ENCODE data around the gene PPM1A.

GRCh38 chr14:60288279-60288678 lies 39.3 kb downstream of the PPM1A start:
- no peak for TF ChIP-seq CTCF (IDR thresholded peaks at IDR 0.05)
- no peak for TF ChIP-seq ZFX (IDR thresholded peaks at IDR 0.05; ENCODE audit: borderline replicate concordance)

Data from 22Rv1 (cell line).